Measurements from ENCODE around the gene SMARCD2.
"Not testable (repeated sequence)": the region's sequence is repeated elsewhere in the genome, so short reads cannot be mapped to it uniquely, and the experiment has no call there.

The SMARCD2 gene

GRCh38 chr17:63842540-63843386 lies at the start of gene SMARCD2:
SMARCD2 (minus strand) TSS chr17:63842685; CDS start chr17:63842674, 11 bp downstream.
- peak; percentile 99 for DNase-seq

- DNase-seq: peak; percentile 57
Observed at GRCh38 chr17:63889026-63889848, 46.8 kb upstream of the SMARCD2 start.

GRCh38 chr17:63885119-63885518 lies 42.6 kb upstream of the SMARCD2 start:
- not testable (repeated sequence) for DNase-seq

- DNase-seq: not testable (repeated sequence)
Observed at GRCh38 chr17:63882626-63883126, 40.2 kb upstream of the SMARCD2 start.

- peak; percentile 69 for DNase-seq
Observed at GRCh38 chr17:63881935-63882601, 39.6 kb upstream of the SMARCD2 start, which contains the start of gene GH2. GH2 (minus strand) TSS chr17:63881944; CDS start chr17:63881801, 143 bp downstream.

GRCh38 chr17:63881337-63881736 lies 38.9 kb upstream of the SMARCD2 start:
- not testable (repeated sequence) for DNase-seq

- no peak for DNase-seq
Observed at GRCh38 chr17:63880706-63881105, 38.2 kb upstream of the SMARCD2 start.

GRCh38 chr17:63878413-63878812 lies 35.9 kb upstream of the SMARCD2 start:
- DNase-seq: not testable (repeated sequence)

GRCh38 chr17:63874693-63875092 lies 32.2 kb upstream of the SMARCD2 start:
- DNase-seq: not testable (repeated sequence)

GRCh38 chr17:63874061-63874626 lies 31.7 kb upstream of the SMARCD2 start:
- not testable (repeated sequence) for DNase-seq

GRCh38 chr17:63873577-63873976 lies 31.1 kb upstream of the SMARCD2 start, which contains the start of gene CSH2:
CSH2 (minus strand) TSS chr17:63873677; CDS start chr17:63873614, 63 bp downstream.
- DNase-seq: not testable (repeated sequence)

GRCh38 chr17:63871646-63872365 lies 29.3 kb upstream of the SMARCD2 start:
- not testable (repeated sequence) for DNase-seq

- DNase-seq: not testable (repeated sequence)
Observed at GRCh38 chr17:63870292-63870665, 27.8 kb upstream of the SMARCD2 start.

GRCh38 chr17:63869491-63870291 lies 27.2 kb upstream of the SMARCD2 start:
- DNase-seq: peak; percentile 13

- DNase-seq: peak; percentile 14
Observed at GRCh38 chr17:63866625-63867024, 24.1 kb upstream of the SMARCD2 start.

GRCh38 chr17:63859257-63859656 lies 16.8 kb upstream of the SMARCD2 start:
- DNase-seq: no peak

GRCh38 chr17:63856425-63856824 lies 13.9 kb upstream of the SMARCD2 start:
- not testable (repeated sequence) for DNase-seq

GRCh38 chr17:63855185-63855584 lies 12.7 kb upstream of the SMARCD2 start:
- no peak for DNase-seq

- DNase-seq: no peak
Observed at GRCh38 chr17:63854709-63855108, 12.2 kb upstream of the SMARCD2 start.

- no peak for DNase-seq
Observed at GRCh38 chr17:63853260-63853659, 10.8 kb upstream of the SMARCD2 start.

- DNase-seq: no peak
Observed at GRCh38 chr17:63850401-63850800, 7.9 kb upstream of the SMARCD2 start.

Data from hematopoietic multipotent progenitor cell treated with erythropoietin and hydrocortisone succinate and interleukin-3 and kit ligand, for 4 days (in vitro differentiated cells).